Measurements from ENCODE around the gene ZSCAN9. TPM values are rescaled to one million over a fixed set of nuclear protein-coding genes. Genes with fewer than 3 reads are reported as not detected.

Gene ZSCAN9
- total and polyA plus RNA-seq, 2 of the 13 experiments (the other 11 are each of a cell fraction or from before 2014, with no cell fraction given): 14.6 to 17.8 TPM

DNA sequence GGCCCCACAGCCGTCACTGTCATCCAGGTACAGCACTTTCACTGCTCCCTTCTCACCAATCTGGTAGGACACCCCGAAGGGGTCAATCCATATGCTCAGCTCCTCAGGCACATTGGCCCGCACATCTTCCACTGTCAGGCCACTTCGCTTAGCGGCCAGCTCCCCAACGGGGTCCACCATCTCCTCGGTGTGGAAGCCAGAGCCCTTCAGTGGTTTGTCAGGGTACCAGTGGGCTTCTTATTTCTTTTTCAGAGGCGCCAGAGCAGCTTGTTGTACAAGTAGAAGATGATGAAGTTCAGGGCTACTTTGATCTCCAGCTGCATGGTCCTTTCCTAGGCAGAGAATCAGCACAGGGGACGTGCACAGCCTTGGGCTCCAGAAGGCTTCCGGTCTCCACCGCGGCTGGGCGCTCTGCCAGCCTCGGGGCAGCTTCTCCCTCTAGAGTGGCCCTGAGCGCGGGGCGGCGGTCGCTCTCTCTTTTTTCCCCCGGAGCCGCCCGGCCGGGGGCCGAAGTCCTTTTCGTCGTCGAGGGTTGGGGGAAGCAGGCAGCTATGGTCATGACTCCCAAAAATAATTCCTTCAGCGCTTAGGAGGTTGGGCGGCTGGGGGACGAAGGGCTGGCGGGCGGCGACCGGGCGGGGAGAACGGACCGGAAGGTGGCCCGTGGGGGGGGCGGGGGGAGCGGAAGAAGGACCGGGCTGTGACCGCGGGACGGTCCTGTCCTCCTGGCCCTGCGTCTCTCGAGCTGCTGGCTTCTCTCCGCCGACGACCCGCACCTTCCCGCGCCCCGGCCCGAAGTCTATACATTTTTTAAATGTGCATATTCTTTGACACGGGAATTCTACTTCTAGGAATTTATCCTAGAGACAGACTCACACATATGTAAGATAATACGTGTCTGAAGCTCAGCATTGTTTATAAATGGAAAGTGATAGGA, 6.5 kb upstream of the ZSCAN9 start (continued):
- TF ChIP-seq NR0B2 (CRISPR knock-in tag; IDR thresholded peaks at IDR 0.05) (peak; percentile 57; the same call in 1 of the 2 replicates), TFDP2 (CRISPR knock-in tag; IDR thresholded peaks at IDR 0.05) (peak; percentile 87), ZNF773 (CRISPR knock-in tag; IDR thresholded peaks at IDR 0.05; ENCODE audit: borderline replicate concordance) (0 out of 2 replicates have a peak, but pooled peaks have one; percentile 45), ZNF263 (CRISPR knock-in tag; IDR thresholded peaks at IDR 0.05) (peak; percentile 65), JUN (CRISPR knock-in tag; IDR thresholded peaks at IDR 0.05) (no peak; the same call in 1 of the 2 replicates), POGZ (CRISPR knock-in tag; IDR thresholded peaks at IDR 0.05) (peak; percentile 59; the same call in 1 of the 2 replicates), IKZF5 (CRISPR knock-in tag; IDR thresholded peaks at IDR 0.05) (no peak; the same call in 1 of the 2 replicates), ZNF652 (CRISPR knock-in tag; IDR thresholded peaks at IDR 0.05; ENCODE audit: borderline replicate concordance, low read depth) (no peak), ZNF143 (CRISPR knock-in tag; IDR thresholded peaks at IDR 0.05) (no peak), ZNF10 (CRISPR knock-in tag; IDR thresholded peaks at IDR 0.05; ENCODE audit: borderline replicate concordance, low read depth) (no peak), ARNT (IDR thresholded peaks at IDR 0.05) (no peak), ZNF30 (CRISPR knock-in tag; IDR thresholded peaks at IDR 0.05) (no peak), TGIF2 (CRISPR knock-in tag; IDR thresholded peaks at IDR 0.05) (no peak), HOXA7 (CRISPR knock-in tag; IDR thresholded peaks at IDR 0.05) (no peak), SIX4 (CRISPR knock-in tag; IDR thresholded peaks at IDR 0.05) (no peak), KLF13 (CRISPR knock-in tag; IDR thresholded peaks at IDR 0.05) (peak; percentile 68; the same call in 1 of the 2 replicates), ZNF7 (CRISPR knock-in tag; IDR thresholded peaks at IDR 0.05) (peak; percentile 21; the same call in 1 of the 2 replicates), ZNF460 (CRISPR knock-in tag; IDR thresholded peaks at IDR 0.05; ENCODE audit: borderline replicate concordance) (no peak), CENPX (CRISPR knock-in tag; IDR thresholded peaks at IDR 0.05) (no peak), KLF6 (CRISPR knock-in tag; IDR thresholded peaks at IDR 0.05) (peak; percentile 91), FOSL2 (CRISPR knock-in tag; IDR thresholded peaks at IDR 0.05) (peak; percentile 9; the same call in 1 of the 2 replicates), PRPF4 (IDR thresholded peaks at IDR 0.05; ENCODE audit: low read depth, low read length, poor library complexity, severe bottlenecking) (no peak)
- TF ChIP-seq, protein P1, sequence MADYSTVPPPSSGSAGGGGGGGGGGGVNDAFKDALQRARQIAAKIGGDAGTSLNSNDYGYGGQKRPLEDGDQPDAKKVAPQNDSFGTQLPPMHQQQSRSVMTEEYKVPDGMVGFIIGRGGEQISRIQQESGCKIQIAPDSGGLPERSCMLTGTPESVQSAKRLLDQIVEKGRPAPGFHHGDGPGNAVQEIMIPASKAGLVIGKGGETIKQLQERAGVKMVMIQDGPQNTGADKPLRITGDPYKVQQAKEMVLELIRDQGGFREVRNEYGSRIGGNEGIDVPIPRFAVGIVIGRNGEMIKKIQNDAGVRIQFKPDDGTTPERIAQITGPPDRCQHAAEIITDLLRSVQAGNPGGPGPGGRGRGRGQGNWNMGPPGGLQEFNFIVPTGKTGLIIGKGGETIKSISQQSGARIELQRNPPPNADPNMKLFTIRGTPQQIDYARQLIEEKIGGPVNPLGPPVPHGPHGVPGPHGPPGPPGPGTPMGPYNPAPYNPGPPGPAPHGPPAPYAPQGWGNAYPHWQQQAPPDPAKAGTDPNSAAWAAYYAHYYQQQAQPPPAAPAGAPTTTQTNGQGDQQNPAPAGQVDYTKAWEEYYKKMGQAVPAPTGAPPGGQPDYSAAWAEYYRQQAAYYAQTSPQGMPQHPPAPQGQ (CRISPR knock-in tag; IDR thresholded peaks at IDR 0.05; ENCODE audit: borderline replicate concordance): no peak
- TF ChIP-seq, protein P2, sequence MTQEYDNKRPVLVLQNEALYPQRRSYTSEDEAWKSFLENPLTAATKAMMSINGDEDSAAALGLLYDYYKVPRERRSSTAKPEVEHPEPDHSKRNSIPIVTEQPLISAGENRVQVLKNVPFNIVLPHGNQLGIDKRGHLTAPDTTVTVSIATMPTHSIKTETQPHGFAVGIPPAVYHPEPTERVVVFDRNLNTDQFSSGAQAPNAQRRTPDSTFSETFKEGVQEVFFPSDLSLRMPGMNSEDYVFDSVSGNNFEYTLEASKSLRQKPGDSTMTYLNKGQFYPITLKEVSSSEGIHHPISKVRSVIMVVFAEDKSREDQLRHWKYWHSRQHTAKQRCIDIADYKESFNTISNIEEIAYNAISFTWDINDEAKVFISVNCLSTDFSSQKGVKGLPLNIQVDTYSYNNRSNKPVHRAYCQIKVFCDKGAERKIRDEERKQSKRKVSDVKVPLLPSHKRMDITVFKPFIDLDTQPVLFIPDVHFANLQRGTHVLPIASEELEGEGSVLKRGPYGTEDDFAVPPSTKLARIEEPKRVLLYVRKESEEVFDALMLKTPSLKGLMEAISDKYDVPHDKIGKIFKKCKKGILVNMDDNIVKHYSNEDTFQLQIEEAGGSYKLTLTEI (CRISPR knock-in tag; conservative IDR thresholded peaks at IDR 0.05): no peak
